Calu3 (cell line): ENCODE data around the gene C19orf44. TPM values are rescaled to one million over a fixed set of nuclear protein-coding genes. Genes with fewer than 3 reads are reported as not detected.

Experiments used
- BruUV-seq: library from RNA; stranded (reverse); fragments of 400-500 nt; replicated peaks from 2 replicates; lab custom pipeline; 2021; lab: Mats Ljungman, UMichigan
- CTCF ChIA-PET: fragments of 300-600 bp; sonication (Branson Sonifier 250); formaldehyde crosslinking; loops from one replicate; lab custom pipeline; 2022; ENCODE audit warnings: antibody characterized with exemption; lab: Charles Lee
- DNase-seq: peaks from one replicate; pipeline ENCODE4 v3.0.0; 2022
- H3K27ac Mint-ChIP-seq: one replicate; pipeline ENCODE4 v1.8.0; 2022; ENCODE audit warnings: mixed read lengths; ENCODE audit not compliant: unreplicated experiment
- H3K27me3 Mint-ChIP-seq: one replicate; pipeline ENCODE4 v1.8.0; 2022; ENCODE audit warnings: mixed read lengths; ENCODE audit not compliant: unreplicated experiment
- H3K36me3 Mint-ChIP-seq: one replicate; pipeline ENCODE4 v1.8.0; 2022; ENCODE audit warnings: mild to moderate bottlenecking, moderate library complexity, mixed read lengths; ENCODE audit not compliant: insufficient read depth, unreplicated experiment
- H3K4me1 Mint-ChIP-seq: one replicate; pipeline ENCODE4 v1.8.0; 2022; ENCODE audit warnings: mild to moderate bottlenecking, low read depth, mixed read lengths; ENCODE audit not compliant: unreplicated experiment
- H3K4me3 Mint-ChIP-seq: one replicate; pipeline ENCODE4 v1.8.0; 2022; ENCODE audit warnings: mild to moderate bottlenecking, low read depth, moderate library complexity, mixed read lengths; ENCODE audit not compliant: unreplicated experiment
- H3K9me3 Mint-ChIP-seq: one replicate; pipeline ENCODE4 v1.8.0; 2022; ENCODE audit warnings: low read depth, mixed read lengths; ENCODE audit not compliant: unreplicated experiment
- intact Hi-C: fragments of 100-400 bp; cut with micrococcal nuclease; formaldehyde crosslinking; loops from one replicate; pipeline ENCODE4 v1.10.0; 2022; ENCODE audit not compliant: unreplicated experiment
- total RNA-seq: library from RNA; stranded (reverse); gene quantifications from 2 replicates; pipeline ENCODE4 v1.2.3, GENCODE V29; 2022
- TF ChIP-seq, protein P1 (sequence below): fragments of 200-600 bp; IDR thresholded peaks from one replicate; pipeline ENCODE4 v1.8.0; 2022; ENCODE audit warnings: antibody characterized with exemption; ENCODE audit not compliant: unreplicated experiment

The C19orf44 gene
- total RNA-seq, 1 experiment from 2014 or later = 4.5 TPM

DNA sequence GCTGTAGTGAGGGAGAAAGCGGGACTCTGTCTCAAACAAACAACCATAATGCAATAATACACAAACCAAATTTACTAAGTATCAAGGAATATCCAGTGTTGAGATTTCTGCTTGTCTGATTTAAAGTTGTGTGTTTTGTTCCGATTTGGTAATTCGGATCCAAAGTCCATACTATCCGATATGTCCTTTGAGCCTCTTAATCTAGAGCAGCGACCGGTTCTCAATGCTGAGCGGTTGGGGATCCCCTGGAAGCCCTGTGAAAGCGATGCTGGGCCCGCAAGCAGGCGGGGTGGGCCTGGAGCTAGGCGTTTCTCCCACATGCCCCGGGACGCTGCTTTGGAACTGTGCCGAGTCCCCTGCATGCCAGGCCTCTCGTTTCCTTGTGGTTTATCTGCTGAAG lies 20.2 kb downstream of the C19orf44 start:
- Mint-ChIP-seq H3K36me3 (peaks cover 26% of the 10 kb centered on the region), H3K4me1 (no peaks in the 10 kb centered on the region), H3K27me3 (no peaks in the 10 kb centered on the region), H3K4me3 (no peak overlapping the region), H3K27ac (no peak overlapping the region), H3K9me3 (no peaks in the 10 kb centered on the region)
- TF ChIP-seq, protein P1, sequence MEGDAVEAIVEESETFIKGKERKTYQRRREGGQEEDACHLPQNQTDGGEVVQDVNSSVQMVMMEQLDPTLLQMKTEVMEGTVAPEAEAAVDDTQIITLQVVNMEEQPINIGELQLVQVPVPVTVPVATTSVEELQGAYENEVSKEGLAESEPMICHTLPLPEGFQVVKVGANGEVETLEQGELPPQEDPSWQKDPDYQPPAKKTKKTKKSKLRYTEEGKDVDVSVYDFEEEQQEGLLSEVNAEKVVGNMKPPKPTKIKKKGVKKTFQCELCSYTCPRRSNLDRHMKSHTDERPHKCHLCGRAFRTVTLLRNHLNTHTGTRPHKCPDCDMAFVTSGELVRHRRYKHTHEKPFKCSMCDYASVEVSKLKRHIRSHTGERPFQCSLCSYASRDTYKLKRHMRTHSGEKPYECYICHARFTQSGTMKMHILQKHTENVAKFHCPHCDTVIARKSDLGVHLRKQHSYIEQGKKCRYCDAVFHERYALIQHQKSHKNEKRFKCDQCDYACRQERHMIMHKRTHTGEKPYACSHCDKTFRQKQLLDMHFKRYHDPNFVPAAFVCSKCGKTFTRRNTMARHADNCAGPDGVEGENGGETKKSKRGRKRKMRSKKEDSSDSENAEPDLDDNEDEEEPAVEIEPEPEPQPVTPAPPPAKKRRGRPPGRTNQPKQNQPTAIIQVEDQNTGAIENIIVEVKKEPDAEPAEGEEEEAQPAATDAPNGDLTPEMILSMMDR = no peak
- intact Hi-C loops = no loop called here
- DNase-seq = no peak
- BruUV-seq = no TSS peak
- CTCF ChIA-PET = no interaction called here

DNA sequence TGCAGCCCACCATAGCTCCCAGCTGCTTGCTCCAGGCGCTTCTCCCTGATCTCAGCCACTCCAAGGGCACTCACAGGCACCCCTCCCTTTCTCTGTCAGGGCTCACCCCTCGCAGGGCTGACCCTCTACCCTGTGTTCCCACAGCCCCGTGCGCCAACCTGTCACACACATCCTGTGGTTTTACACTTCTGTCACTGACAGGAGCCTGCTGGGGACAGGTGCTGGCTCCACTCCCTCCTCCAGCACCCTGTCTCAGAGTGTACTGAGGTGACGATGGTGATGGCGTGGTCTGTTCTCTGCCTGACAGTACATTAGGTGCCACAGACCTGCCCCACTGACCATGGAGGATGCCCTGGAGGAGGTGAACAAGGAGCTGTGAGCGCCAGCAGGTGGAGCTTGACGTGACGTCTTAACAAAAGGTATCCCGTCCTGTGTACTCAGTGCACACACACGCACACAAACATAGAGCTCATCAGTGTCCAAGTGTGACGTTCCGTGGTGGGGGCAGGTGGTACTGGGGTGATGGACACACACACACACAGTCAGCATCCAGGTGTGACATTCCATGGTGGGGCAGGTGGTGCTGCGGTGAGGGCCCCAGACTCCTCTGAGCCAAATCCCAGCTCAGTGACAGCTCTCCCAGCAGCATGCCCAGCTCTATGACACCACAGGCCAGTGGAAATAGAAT lies 20.9 kb downstream of the C19orf44 start:
- TF ChIP-seq, protein P1 = no peak
- DNase-seq = no peak
- Mint-ChIP-seq H3K4me1 (no peaks in the 10 kb centered on the region), H3K36me3 (peaks cover 30% of the 10 kb centered on the region), H3K9me3 (no peaks in the 10 kb centered on the region), H3K4me3 (no peak overlapping the region), H3K27me3 (no peaks in the 10 kb centered on the region), H3K27ac (no peak overlapping the region)
- no TSS peak for BruUV-seq
- intact Hi-C loops = no loop called here
- CTCF ChIA-PET = no interaction called here

DNA sequence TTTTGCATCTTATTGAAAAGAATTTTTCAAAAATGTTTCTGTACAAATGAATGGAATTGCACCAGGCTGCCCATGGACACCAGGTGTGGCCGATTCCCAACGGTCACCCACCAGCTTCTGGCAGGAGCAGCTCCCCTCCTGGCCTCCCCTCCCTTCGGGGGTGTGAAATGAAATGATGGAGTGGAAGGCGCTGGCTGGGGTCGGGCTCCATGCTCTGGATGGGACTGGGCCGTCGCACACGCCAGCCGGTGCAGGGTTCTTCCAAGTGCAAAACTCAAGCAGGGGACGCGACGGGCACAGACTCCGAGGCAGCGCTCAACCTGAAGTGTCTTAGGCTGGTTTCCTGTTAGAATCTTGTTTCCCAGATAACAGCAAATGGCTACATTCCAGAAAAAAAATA lies 21.9 kb downstream of the C19orf44 start:
- TSS peak; percentile 72 for BruUV-seq
- Mint-ChIP-seq H3K36me3 (peaks cover 40% of the 10 kb centered on the region), H3K27ac (no peak overlapping the region), H3K9me3 (no peaks in the 10 kb centered on the region), H3K27me3 (no peaks in the 10 kb centered on the region), H3K4me1 (no peaks in the 10 kb centered on the region), H3K4me3 (no peak overlapping the region)
- TF ChIP-seq, protein P1 = no peak
- intact Hi-C loops = no loop called here
- no peak for DNase-seq
- CTCF ChIA-PET = no interaction called here

DNA sequence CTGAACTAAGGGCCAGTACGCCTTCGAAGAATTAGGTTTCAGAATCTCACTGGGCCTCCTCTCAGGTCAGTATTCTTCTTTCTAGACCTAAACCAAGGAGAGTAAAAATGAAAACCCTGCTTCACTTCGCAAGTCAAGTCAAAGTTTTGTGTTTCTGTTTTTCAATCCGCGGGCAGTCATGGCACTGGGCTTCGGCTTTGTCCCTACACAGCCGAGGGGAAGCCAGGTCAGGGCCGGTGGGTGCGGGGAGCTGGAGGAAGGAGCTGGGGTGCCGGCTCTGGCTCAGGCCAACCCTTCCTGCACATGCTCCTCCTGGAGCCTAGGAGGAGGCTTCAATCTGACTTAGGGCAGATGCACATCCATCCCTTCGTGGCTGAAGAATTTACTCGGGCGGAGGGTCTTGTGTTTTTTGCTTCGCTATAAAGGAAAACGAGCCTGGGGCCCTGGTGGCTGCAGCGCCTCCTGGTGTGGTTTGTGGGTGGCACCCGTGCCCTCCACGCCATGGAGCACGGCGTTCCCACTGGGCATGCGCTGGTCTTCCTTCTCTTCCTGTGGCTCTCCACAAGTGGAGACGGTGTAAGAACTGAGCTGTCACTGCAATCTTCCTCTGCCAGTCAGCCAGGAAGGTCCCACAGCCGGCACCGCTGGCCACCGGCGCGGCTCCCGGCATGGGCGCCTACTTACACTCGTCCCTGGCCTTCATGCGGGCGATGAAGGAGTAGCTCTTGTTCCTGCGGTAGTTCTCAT lies 22.5 kb downstream of the C19orf44 start:
- no peak overlapping the region for H3K27ac Mint-ChIP-seq
- TF ChIP-seq, protein P1 = no peak
- H3K4me1 Mint-ChIP-seq = no peaks in the 10 kb centered on the region
- no peak for DNase-seq
- H3K4me3 Mint-ChIP-seq = no peak overlapping the region
- BruUV-seq = no TSS peak
- CTCF ChIA-PET = no interaction called here
- no peaks in the 10 kb centered on the region for H3K9me3 Mint-ChIP-seq
- intact Hi-C loops = no loop called here
- no peaks in the 10 kb centered on the region for H3K27me3 Mint-ChIP-seq
- peaks cover 40% of the 10 kb centered on the region for H3K36me3 Mint-ChIP-seq
